GM21423 (cell line): Measurements from ENCODE around the gene RAB43.
"Not testable (repeated sequence)": the region's sequence is repeated elsewhere in the genome, so short reads cannot be mapped to it uniquely, and the experiment has no call there.

Source experiments
- ATAC-seq: cut with Tn5 transposase; IDR thresholded peaks from one replicate; pipeline ENCODE4 v1.9.1; 2021; ENCODE audit warnings: mild to moderate bottlenecking, moderate library complexity; ENCODE audit not compliant: unreplicated experiment

Gene RAB43

GRCh38 chr3:129100274-129100673, 21.3 kb downstream of the RAB43 start:
- ATAC-seq: no peak

GRCh38 chr3:129095285-129095684, 26.3 kb downstream of the RAB43 start:
- no peak for ATAC-seq

- not testable (repeated sequence) for ATAC-seq
Measured at GRCh38 chr3:129088312-129088711, 33.3 kb downstream of the RAB43 start.

GRCh38 chr3:129087904-129088303, 33.7 kb downstream of the RAB43 start:
- ATAC-seq: peak; percentile 59

- no peak for ATAC-seq
Measured at GRCh38 chr3:129087138-129087702, 34.4 kb downstream of the RAB43 start.

GRCh38 chr3:129085818-129086217, 35.8 kb downstream of the RAB43 start:
- no peak for ATAC-seq

- ATAC-seq: no peak
Measured at GRCh38 chr3:129085165-129085715, 36.4 kb downstream of the RAB43 start.

GRCh38 chr3:129084501-129084900, 37.1 kb downstream of the RAB43 start:
- ATAC-seq: no peak

- no peak for ATAC-seq
Measured at GRCh38 chr3:129082026-129082425, 39.6 kb downstream of the RAB43 start.

- no peak for ATAC-seq
Measured at GRCh38 chr3:129081503-129081902, 40.1 kb downstream of the RAB43 start.

GRCh38 chr3:129078510-129078909, 43.1 kb downstream of the RAB43 start:
- ATAC-seq: no peak

GRCh38 chr3:129077222-129077621, 44.4 kb downstream of the RAB43 start:
- ATAC-seq: no peak

- ATAC-seq: no peak
Measured at GRCh38 chr3:129070086-129070885, 51.3 kb downstream of the RAB43 start.

GRCh38 chr3:129069313-129070085, 52.1 kb downstream of the RAB43 start:
- ATAC-seq: not testable (repeated sequence)

- ATAC-seq: no peak
Measured at GRCh38 chr3:129068291-129068886, 53.2 kb downstream of the RAB43 start.

GRCh38 chr3:129067719-129068118, 53.9 kb downstream of the RAB43 start:
- ATAC-seq: not testable (repeated sequence)

GRCh38 chr3:129065720-129066073, 55.9 kb downstream of the RAB43 start:
- no peak for ATAC-seq

GRCh38 chr3:129065016-129065719, 56.4 kb downstream of the RAB43 start:
- no peak for ATAC-seq

- no peak for ATAC-seq
Measured at GRCh38 chr3:129063841-129064482, 57.6 kb downstream of the RAB43 start.

- no peak for ATAC-seq
Measured at GRCh38 chr3:129063091-129063640, 58.4 kb downstream of the RAB43 start.
